DND-41 (cell line): ENCODE measurements around the gene TTC39A.

Experiments used
- CTCF ChIP-seq: IDR thresholded peaks from 2 replicates; pipeline ENCODE4 v1.5.1; 2012; ENCODE audit warnings: borderline replicate concordance, low read length, moderate library complexity, mild to moderate bottlenecking; ENCODE audit not compliant: poor library complexity, severe bottlenecking; ENCODE audit errors: extremely low read depth
- EZH2 ChIP-seq: IDR thresholded peaks from 3 replicates; pipeline ENCODE4 v1.6.1; 2012; ENCODE audit warnings: borderline replicate concordance, low read depth, mild to moderate bottlenecking, moderate library complexity, low read length, inconsistent platforms; ENCODE audit not compliant: severe bottlenecking

- TF ChIP-seq CTCF = no peak
- TF ChIP-seq EZH2 = no peak
Measured at GRCh38 chr1:51288578-51288977, 41.8 kb downstream of the TTC39A start.
